T-cell (primary cell): Measurements from ENCODE around the gene PLPP6. TPM values are rescaled to one million over a fixed set of nuclear protein-coding genes. Genes with fewer than 3 reads are reported as not detected.
A peak's percentile ranks its signal among the peaks of the same experiment; 100 is the strongest.

Experiments used
- ATAC-seq, 4 experiments: fragments of 200-7000 bp in 3 of 4; fragments of 150-1000 bp in 1 of 4; cut with Tn5 transposase; replicated peaks in 1 of 4; 1 replicate in 3 of 4; 2 replicates in 1 of 4; pipeline ENCODE4 v1.10.0; 2021; ENCODE audit warnings: moderate library complexity in 3 of 4, mild to moderate bottlenecking in 2 of 4, moderate number of reproducible peaks in 1 of 4
- CTCF ChIA-PET, 2 donors: fragments of 300-600 bp; sonication (Branson Sonifier 250); formaldehyde crosslinking; loops; one replicate each; lab custom pipeline; 2022; ENCODE audit warnings: antibody characterized with exemption in 2 of 2; lab: Charles Lee
- POLR2A ChIA-PET, 2 donors: fragments of 300-600 bp; sonication (Branson Sonifier 250); formaldehyde crosslinking; loops; one replicate each; lab custom pipeline; 2022; ENCODE audit warnings: antibody characterized with exemption in 2 of 2; lab: Charles Lee
- DNase-seq, 35 experiments: peaks; one replicate each; pipeline versions ENCODE4 v3.0.0 to v3.0.0-alpha.2; 2013 to 2023
- H3K27ac ChIP-seq: one replicate; pipeline ENCODE4 v1.5.1; 2013; ENCODE audit warnings: low read length
- H3K27me3 ChIP-seq, 2 experiments: replicated peaks in 1 of 2; 1 replicate in 1 of 2; 2 replicates in 1 of 2; pipeline versions ENCODE4 v1.6.1 to v1.7.0; 2013; ENCODE audit warnings: low read length in 1 of 2, mixed read lengths in 1 of 2; ENCODE audit not compliant: control insufficient read depth in 2 of 2, insufficient read depth in 2 of 2; ENCODE audit errors: extremely low read depth in 1 of 2
- H3K36me3 ChIP-seq, 2 donors: 1 replicate in 1 of 2; 2 replicates in 1 of 2; pipeline versions ENCODE4 v1.6.1 to v1.7.0; 2013; ENCODE audit warnings: low read length in 1 of 2; ENCODE audit not compliant: control insufficient read depth in 2 of 2, insufficient read depth in 1 of 2; ENCODE audit errors: extremely low read depth in 1 of 2
- H3K4me1 ChIP-seq, 2 experiments: 1 replicate in 1 of 2; 2 replicates in 1 of 2; pipeline versions ENCODE4 v1.6.1 to v1.7.0; 2013; ENCODE audit warnings: low read length in 2 of 2, mixed read lengths in 1 of 2; ENCODE audit not compliant: insufficient read depth in 2 of 2, control insufficient read depth in 1 of 2; ENCODE audit errors: extremely low read depth in 1 of 2
- H3K4me3 ChIP-seq, 2 donors: 1 replicate in 1 of 2; 2 replicates in 1 of 2; pipeline versions ENCODE4 v1.5.1 to v1.7.0; 2013; ENCODE audit warnings: mild to moderate bottlenecking in 2 of 2, low read length in 1 of 2, moderate library complexity in 1 of 2; ENCODE audit not compliant: control insufficient read depth in 1 of 2; ENCODE audit errors: extremely low read depth in 1 of 2
- H3K9me3 ChIP-seq: 2 replicates; pipeline ENCODE4 v1.7.0; 2013
- H3K27ac Mint-ChIP-seq, 2 donors: one replicate each; pipeline ENCODE4 v1.8.0; 2020 to 2021; ENCODE audit warnings: mild to moderate bottlenecking in 2 of 2, mixed read lengths in 2 of 2
- H3K27me3 Mint-ChIP-seq, 2 donors: one replicate each; pipeline ENCODE4 v1.8.0; 2021 to 2022; ENCODE audit warnings: mixed read lengths in 2 of 2
- H3K36me3 Mint-ChIP-seq: one replicate; pipeline ENCODE4 v1.8.0; 2021; ENCODE audit warnings: mixed read lengths
- H3K4me1 Mint-ChIP-seq, 3 donors: one replicate each; pipeline ENCODE4 v1.8.0; 2020 to 2022; ENCODE audit warnings: mixed read lengths in 3 of 3, mild to moderate bottlenecking in 1 of 3
- H3K4me3 Mint-ChIP-seq, 3 donors: one replicate each; pipeline ENCODE4 v1.8.0; 2020 to 2022; ENCODE audit warnings: mild to moderate bottlenecking in 3 of 3, mixed read lengths in 3 of 3, moderate library complexity in 3 of 3
- H3K9me3 Mint-ChIP-seq, 3 donors: one replicate each; pipeline ENCODE4 v1.8.0; 2020 to 2022; ENCODE audit warnings: mixed read lengths in 3 of 3
- WGBS: methylation state at CpG from one replicate; pipeline ENCODE4 v1.1.5; 2013; ENCODE audit warnings: missing lambda C conversion rate; ENCODE audit not compliant: insufficient coverage; 5-methylcytosine and 5-hydroxymethylcytosine counted together
- total RNA-seq, 35 experiments: library from RNA in 6 of 35; stranded (reverse) in 6 of 35; fragments of 120-200 nt in 1 of 35; gene quantifications; one replicate each; pipeline versions ENCODE4 v1.2.1 to v1.2.4 and lab custom pipeline; 2013 to 2026

Gene PLPP6
- total RNA-seq, 5 donors from 2014 or later (not counting 1 experiment from before 2014, with no cell fraction given): 6.7 to 15.8 (median 14.3) TPM

- DNase-seq (no peak), ATAC-seq (no peak)
- H3K27ac Mint-ChIP-seq: no peak overlapping the region
- peaks cover 49% of the 10 kb centered on the region for H3K36me3 Mint-ChIP-seq
- H3K9me3 Mint-ChIP-seq: no peaks in the 10 kb centered on the region
- no peak overlapping the region for H3K27ac ChIP-seq
- peaks cover 10 to 42% of the 10 kb centered on the region in 2 donors for H3K36me3 ChIP-seq
- ChIA-PET POLR2A (interaction anchor here in 1 of 2 donors (0.7 kb wide), 1 partner anchor 500 kb away, joined by 3 read pairs; no protein-coding TSS in a partner anchor), CTCF (no interaction called here)
- no peaks in the 10 kb centered on the region for H3K27me3 Mint-ChIP-seq
- peaks cover 53% of the 10 kb centered on the region in 3 donors for H3K4me1 Mint-ChIP-seq
- no peak overlapping the region for H3K4me3 Mint-ChIP-seq
- no peaks in the 10 kb centered on the region for H3K4me1 ChIP-seq
- no peaks in the 10 kb centered on the region for H3K9me3 ChIP-seq
- no peak overlapping the region for H3K4me3 ChIP-seq
- WGBS: 100% methylated on average over 1 of the region's 2 CpGs
- no peaks in the 10 kb centered on the region for H3K27me3 ChIP-seq
Measured at GRCh38 chr9:4689021-4689420, 26.9 kb downstream of the PLPP6 start.

DNA sequence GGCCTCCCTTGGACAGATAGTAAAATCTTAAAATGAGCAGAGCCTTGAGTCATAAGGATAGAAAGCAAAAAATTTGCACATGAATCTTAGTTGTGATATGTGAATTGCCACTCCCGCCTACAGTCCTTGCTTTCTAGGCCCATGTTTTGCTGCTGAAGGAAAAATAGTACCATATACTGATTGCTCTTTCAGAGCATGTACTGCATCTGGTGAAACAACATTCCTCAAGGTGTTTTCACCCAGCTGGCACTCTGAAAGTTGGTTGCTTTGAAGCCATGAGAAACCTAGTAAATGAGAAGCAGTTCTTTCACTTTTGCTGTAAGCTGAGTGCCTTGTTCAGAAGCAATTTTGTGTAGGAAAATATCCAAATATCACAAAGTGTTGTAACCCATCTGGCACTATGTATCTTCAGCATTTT lies 27.6 kb downstream of the PLPP6 start:
- H3K27ac Mint-ChIP-seq: peak overlapping the region; percentile 65 to 68
- H3K36me3 Mint-ChIP-seq: peaks cover 47% of the 10 kb centered on the region
- DNase-seq (no peak), ATAC-seq (no peak)
- H3K36me3 ChIP-seq: peaks cover 12 to 46% of the 10 kb centered on the region in 2 donors
- H3K4me3 Mint-ChIP-seq: no peak overlapping the region
- no peaks in the 10 kb centered on the region for H3K27me3 Mint-ChIP-seq
- H3K27me3 ChIP-seq: no peaks in the 10 kb centered on the region
- H3K4me1 ChIP-seq: no peaks in the 10 kb centered on the region
- no peaks in the 10 kb centered on the region for H3K9me3 Mint-ChIP-seq
- H3K4me3 ChIP-seq: no peak overlapping the region
- WGBS: no CpG with 5 or more reads among the region's 1 CpG
- H3K9me3 ChIP-seq: no peaks in the 10 kb centered on the region
- H3K4me1 Mint-ChIP-seq: peaks cover 47 to 50% (median 47%) of the 10 kb centered on the region in 3 donors
- POLR2A ChIA-PET: no interaction called here
- CTCF ChIA-PET: no interaction called here
- no peak overlapping the region for H3K27ac ChIP-seq

GRCh38 chr9:4690144-4690543 lies 28.1 kb downstream of the PLPP6 start:
- Histone ChIP-seq H3K27ac (no peak overlapping the region), H3K27me3 (no peaks in the 10 kb centered on the region), H3K4me3 (no peak overlapping the region), H3K36me3 (peaks cover 14 to 43% of the 10 kb centered on the region in 2 donors), H3K4me1 (no peaks in the 10 kb centered on the region), H3K9me3 (no peaks in the 10 kb centered on the region)
- ATAC-seq (no peak), DNase-seq (no peak)
- no peaks in the 10 kb centered on the region for H3K9me3 Mint-ChIP-seq
- WGBS: 40% methylated on average over 1 of the region's 4 CpGs
- H3K27me3 Mint-ChIP-seq: no peaks in the 10 kb centered on the region
- H3K27ac Mint-ChIP-seq: peak overlapping the region in 1 of 2 donors; percentile 11
- POLR2A ChIA-PET: no interaction called here
- H3K4me1 Mint-ChIP-seq: peaks cover 42 to 48% (median 44%) of the 10 kb centered on the region in 3 donors
- CTCF ChIA-PET: no interaction called here
- H3K4me3 Mint-ChIP-seq: no peak overlapping the region
- peaks cover 43% of the 10 kb centered on the region for H3K36me3 Mint-ChIP-seq

DNA sequence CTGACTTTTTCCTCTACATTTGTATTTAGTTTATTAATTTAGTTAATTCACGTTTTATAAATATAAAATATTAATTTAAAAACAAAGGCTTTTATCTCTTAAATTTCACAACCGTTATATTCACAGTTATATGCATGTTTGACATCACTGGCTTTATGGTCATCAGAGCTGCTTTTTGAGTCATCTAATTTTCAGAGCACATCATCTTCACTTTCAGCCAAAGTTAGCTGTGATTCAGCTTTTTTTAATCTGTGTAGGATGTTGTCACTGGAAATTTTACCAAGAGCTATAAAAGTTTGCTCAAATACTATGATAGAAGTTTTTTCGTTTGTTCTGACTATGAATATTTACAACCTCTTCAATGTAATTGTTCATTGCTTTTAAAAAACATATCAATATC lies 29.7 kb downstream of the PLPP6 start:
- no peak overlapping the region for H3K4me3 ChIP-seq
- peaks cover 11 to 40% of the 10 kb centered on the region in 2 donors for H3K36me3 ChIP-seq
- Mint-ChIP-seq H3K9me3 (no peaks in the 10 kb centered on the region), H3K4me3 (no peak overlapping the region), H3K4me1 (peaks cover 31 to 47% (median 37%) of the 10 kb centered on the region in 3 donors), H3K27me3 (no peaks in the 10 kb centered on the region), H3K27ac (no peak overlapping the region), H3K36me3 (peaks cover 31% of the 10 kb centered on the region)
- ChIA-PET POLR2A (interaction anchor here in 1 of 2 donors (0.6 kb wide), 1 partner anchor 23 kb away, joined by 3 read pairs; no protein-coding TSS in a partner anchor), CTCF (interaction anchor here in 1 of 2 donors (0.6 kb wide), 1 partner anchor 225 kb away, joined by 3 read pairs; no protein-coding TSS in a partner anchor)
- no peaks in the 10 kb centered on the region for H3K27me3 ChIP-seq
- ATAC-seq (no peak), DNase-seq (no peak)
- H3K4me1 ChIP-seq: no peaks in the 10 kb centered on the region
- H3K9me3 ChIP-seq: no peaks in the 10 kb centered on the region
- WGBS: no CpG with 5 or more reads among the region's 3 CpGs
- H3K27ac ChIP-seq: no peak overlapping the region

GRCh38 chr9:4700091-4700490 lies 38.0 kb downstream of the PLPP6 start:
- Histone ChIP-seq H3K4me3 (no peak overlapping the region), H3K4me1 (no peaks in the 10 kb centered on the region), H3K36me3 (peaks cover 3 to 63% of the 10 kb centered on the region in 2 donors), H3K27ac (no peak overlapping the region), H3K9me3 (no peaks in the 10 kb centered on the region), H3K27me3 (no peaks in the 10 kb centered on the region)
- Mint-ChIP-seq H3K4me3 (no peak overlapping the region), H3K4me1 (peaks cover 9 to 23% (median 17%) of the 10 kb centered on the region in 3 donors), H3K27ac (peak overlapping the region in 1 of 2 donors; percentile 6), H3K9me3 (no peaks in the 10 kb centered on the region), H3K36me3 (peaks cover 41% of the 10 kb centered on the region), H3K27me3 (no peaks in the 10 kb centered on the region)
- 100% methylated on average over 1 of the region's 3 CpGs for WGBS
- DNase-seq: no peak
- no peak for ATAC-seq
- ChIA-PET CTCF (no interaction called here), POLR2A (no interaction called here)

DNA sequence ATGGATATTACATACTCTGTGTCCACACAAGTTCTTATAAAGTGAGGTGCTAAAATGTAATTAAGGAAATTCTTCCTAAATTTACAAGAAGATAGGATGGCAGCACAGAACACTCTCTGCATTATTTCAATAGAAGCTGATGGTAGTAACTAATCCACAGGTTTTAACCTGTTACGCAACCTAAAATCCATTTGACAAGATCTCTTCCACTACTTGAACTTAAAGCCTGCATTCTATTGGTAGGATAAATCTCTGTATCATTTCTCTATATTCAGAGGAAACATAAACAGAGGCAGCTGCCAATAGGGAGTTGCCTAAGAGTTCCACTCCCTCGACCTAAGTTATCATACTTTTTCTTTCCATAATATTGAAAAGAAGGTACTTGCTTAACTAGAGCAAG lies 38.8 kb downstream of the PLPP6 start:
- Mint-ChIP-seq H3K4me1 (peaks cover 12 to 19% (median 15%) of the 10 kb centered on the region in 3 donors), H3K27ac (no peak overlapping the region), H3K9me3 (no peaks in the 10 kb centered on the region), H3K4me3 (no peak overlapping the region), H3K27me3 (no peaks in the 10 kb centered on the region), H3K36me3 (peaks cover 43% of the 10 kb centered on the region)
- no CpG with 5 or more reads among the region's 2 CpGs for WGBS
- Histone ChIP-seq H3K9me3 (no peaks in the 10 kb centered on the region), H3K4me1 (no peaks in the 10 kb centered on the region), H3K36me3 (peaks cover 0 to 62% of the 10 kb centered on the region in 2 donors), H3K27ac (no peak overlapping the region), H3K27me3 (no peaks in the 10 kb centered on the region), H3K4me3 (no peak overlapping the region)
- ChIA-PET CTCF (interaction anchor here in 1 of 2 donors (0.7 kb wide), 1 partner anchor 23 kb away, joined by 5 read pairs; no protein-coding TSS in a partner anchor), POLR2A (no interaction called here)
- DNase-seq (no peak), ATAC-seq (no peak)
